Nephron progenitor cell (in vitro differentiated cells): ENCODE measurements around the gene ZNF124.
"Not testable (repeated sequence)": the region's sequence is repeated elsewhere in the genome, so short reads cannot be mapped to it uniquely, and the experiment has no call there.

Experiments used
- DNase-seq: peaks from one replicate; pipeline ENCODE4 v3.0.0; 2021
- H3K27ac Mint-ChIP-seq: 2 replicates; pipeline ENCODE4 v1.8.0; 2021; ENCODE audit warnings: mild to moderate bottlenecking, moderate library complexity, mixed read lengths
- H3K27me3 Mint-ChIP-seq: 2 replicates; pipeline ENCODE4 v1.8.0; 2021; ENCODE audit warnings: mild to moderate bottlenecking, low read depth, mixed read lengths; ENCODE audit not compliant: poor library complexity
- H3K36me3 Mint-ChIP-seq: 2 replicates; pipeline ENCODE4 v1.8.0; 2021; ENCODE audit warnings: low read depth, mixed read lengths
- H3K4me1 Mint-ChIP-seq: 2 replicates; pipeline ENCODE4 v1.8.0; 2021; ENCODE audit warnings: mixed read lengths
- H3K4me3 Mint-ChIP-seq: 2 replicates; pipeline ENCODE4 v1.8.0; 2021; ENCODE audit warnings: mild to moderate bottlenecking, moderate library complexity, mixed read lengths
- H3K9me3 Mint-ChIP-seq: 2 replicates; pipeline ENCODE4 v1.8.0; 2021; ENCODE audit warnings: mild to moderate bottlenecking, moderate library complexity, mixed read lengths
- CTCF ChIP-seq: fragments of 200-600 bp; sonication (generic); IDR thresholded peaks from 2 replicates; pipeline ENCODE4 v1.5.0; 2021; ENCODE audit warnings: antibody characterized with exemption

The ZNF124 gene

GRCh38 chr1:247171875-247172563 lies at the start of gene ZNF124:
Gene ZNF124, minus strand, starts transcription at chr1:247172020. Its CDS starts 143 bp downstream, at chr1:247171877.
- not testable (repeated sequence) for H3K27me3 Mint-ChIP-seq, H3K4me1 Mint-ChIP-seq, DNase-seq, H3K4me3 Mint-ChIP-seq, H3K27ac Mint-ChIP-seq
- peaks cover 34% of the 10 kb centered on the region for H3K36me3 Mint-ChIP-seq
- peaks cover 33% of the 10 kb centered on the region for H3K9me3 Mint-ChIP-seq

- H3K9me3 Mint-ChIP-seq = peaks cover 42% of the 10 kb centered on the region
- H3K36me3 Mint-ChIP-seq, H3K27ac Mint-ChIP-seq, DNase-seq, H3K4me3 Mint-ChIP-seq, H3K4me1 Mint-ChIP-seq, H3K27me3 Mint-ChIP-seq: not testable (repeated sequence)
Measured at GRCh38 chr1:247220280-247220679, 48.5 kb upstream of the ZNF124 start.

- Mint-ChIP-seq H3K36me3 (peaks cover 6% of the 10 kb centered on the region), H3K27me3 (peaks cover 1% of the 10 kb centered on the region), H3K9me3 (peaks cover 26% of the 10 kb centered on the region), H3K4me3 (no peak overlapping the region), H3K4me1 (no peaks in the 10 kb centered on the region), H3K27ac (no peak overlapping the region)
- no peak for TF ChIP-seq CTCF
- no peak for DNase-seq
Measured at GRCh38 chr1:247218121-247218651, 46.4 kb upstream of the ZNF124 start.

- TF ChIP-seq CTCF = no peak
- H3K4me3 Mint-ChIP-seq = no peak overlapping the region
- no peak for DNase-seq
- H3K4me1 Mint-ChIP-seq = no peaks in the 10 kb centered on the region
- peaks cover 2% of the 10 kb centered on the region for H3K36me3 Mint-ChIP-seq
- H3K27me3 Mint-ChIP-seq = no peaks in the 10 kb centered on the region
- H3K9me3 Mint-ChIP-seq = peaks cover 11% of the 10 kb centered on the region
- H3K27ac Mint-ChIP-seq = no peak overlapping the region
Measured at GRCh38 chr1:247216261-247216660, 44.4 kb upstream of the ZNF124 start.

GRCh38 chr1:247212627-247213617 lies 41.1 kb upstream of the ZNF124 start:
- no peak for TF ChIP-seq CTCF
- no peak overlapping the region for H3K27ac Mint-ChIP-seq
- H3K36me3 Mint-ChIP-seq = peaks cover 13% of the 10 kb centered on the region
- peaks cover under 1% of the 10 kb centered on the region for H3K9me3 Mint-ChIP-seq
- no peak for DNase-seq
- no peak overlapping the region for H3K4me3 Mint-ChIP-seq
- H3K27me3 Mint-ChIP-seq = no peaks in the 10 kb centered on the region
- peaks cover 19% of the 10 kb centered on the region for H3K4me1 Mint-ChIP-seq

GRCh38 chr1:247212012-247212411 lies 40.2 kb upstream of the ZNF124 start:
- Mint-ChIP-seq H3K4me3 (no peak overlapping the region), H3K36me3 (peaks cover 22% of the 10 kb centered on the region), H3K27me3 (no peaks in the 10 kb centered on the region), H3K4me1 (peaks cover 19% of the 10 kb centered on the region), H3K9me3 (peaks cover 9% of the 10 kb centered on the region), H3K27ac (no peak overlapping the region)
- DNase-seq = no peak
- no peak for TF ChIP-seq CTCF
